HEK293 (cell line): ENCODE data around the gene TNS3.

Experiments used
- CTCF ChIA-PET: fragments of 350-600 bp; formaldehyde crosslinking; extraction: SDS; loops from one replicate; lab custom pipeline; 2021; ENCODE audit warnings: antibody characterized with exemption; lab: Yijun Ruan, JAX
- POLR2A ChIA-PET: fragments of 300-600 bp; formaldehyde crosslinking; extraction: SDS; loops from one replicate; lab custom pipeline; 2020; ENCODE audit warnings: antibody characterized with exemption, inconsistent platforms; lab: Yijun Ruan, JAX
- H3K27ac ChIP-seq: fragments of 200-500 bp; sonication (Bioruptor generic); 2 replicates; pipeline ENCODE4 v1.5.1; 2014; ENCODE audit warnings: low read depth, low read length, control low read depth, inconsistent platforms; ENCODE audit errors: extremely low read depth
- H3K36me3 ChIP-seq, 2 experiments: fragments of 200-500 bp in 1 of 2; sonication (Bioruptor generic) in 1 of 2; 1 replicate in 1 of 2; 2 replicates in 1 of 2; pipeline ENCODE4 v1.5.1; 2014 to 2017; ENCODE audit warnings: inconsistent platforms in 2 of 2, low read length in 2 of 2; ENCODE audit not compliant: control insufficient read depth in 2 of 2, insufficient read depth in 1 of 2
- H3K4me1 ChIP-seq: fragments of 200-500 bp; sonication (Bioruptor generic); 2 replicates; pipeline ENCODE4 v1.5.1; 2014; ENCODE audit warnings: mild to moderate bottlenecking, low read length, inconsistent platforms; ENCODE audit not compliant: control insufficient read depth, insufficient read depth
- H3K4me3 ChIP-seq: 2 replicates; pipeline ENCODE4 v1.5.1; 2011; ENCODE audit warnings: low read depth, mild to moderate bottlenecking, control low read depth, low read length, moderate library complexity
- H3K9me3 ChIP-seq: fragments of 200-500 bp; sonication (Bioruptor generic); 2 replicates; pipeline ENCODE4 v1.5.1; 2014; ENCODE audit warnings: low read depth, low read length, inconsistent platforms; ENCODE audit not compliant: control insufficient read depth, insufficient read depth
- BCL11A ChIP-seq: fragments of 450-650 bp; formaldehyde crosslinking; IDR thresholded peaks from 2 replicates; pipeline ENCODE4 v1.5.1; 2016; ENCODE audit warnings: low read depth, missing biosample characterization, missing genetic modification characterization
- EGR2 ChIP-seq: fragments of 450-650 bp; formaldehyde crosslinking; IDR thresholded peaks from 2 replicates; pipeline ENCODE4 v1.5.1; 2016; ENCODE audit warnings: low read depth, missing biosample characterization, missing genetic modification characterization
- KLF10 ChIP-seq: fragments of 450-650 bp; IDR thresholded peaks from 2 replicates; pipeline ENCODE4 v1.5.1; 2018; ENCODE audit warnings: missing biosample characterization, mild to moderate bottlenecking, missing genetic modification characterization
- MZF1 ChIP-seq: fragments of 450-650 bp; formaldehyde crosslinking; IDR thresholded peaks from 2 replicates; pipeline ENCODE4 v1.5.1; 2017; ENCODE audit warnings: missing biosample characterization, missing genetic modification characterization, borderline replicate concordance
- TRIM28 ChIP-seq: IDR thresholded peaks from 2 replicates; pipeline ENCODE4 v1.6.1; 2011; ENCODE audit warnings: low read length, control low read depth, borderline replicate concordance
- ZBTB17 ChIP-seq: fragments of 450-650 bp; formaldehyde crosslinking; IDR thresholded peaks from 2 replicates; pipeline ENCODE4 v1.5.1; 2016; ENCODE audit warnings: missing biosample characterization, missing genetic modification characterization
- ZBTB7A ChIP-seq: fragments of 450-650 bp; formaldehyde crosslinking; IDR thresholded peaks from 2 replicates; pipeline ENCODE4 v1.5.1; 2016; ENCODE audit warnings: low read depth, missing biosample characterization, missing genetic modification characterization
- ZFP41 ChIP-seq: fragments of 450-650 bp; formaldehyde crosslinking; IDR thresholded peaks from 2 replicates; pipeline ENCODE4 v1.5.1; 2016; ENCODE audit warnings: missing biosample characterization, missing genetic modification characterization, borderline replicate concordance
- ZNF114 ChIP-seq: fragments of 450-650 bp; formaldehyde crosslinking; IDR thresholded peaks from 2 replicates; pipeline ENCODE4 v1.5.0; 2017; ENCODE audit warnings: missing biosample characterization, missing genetic modification characterization
- ZNF16 ChIP-seq: fragments of 450-650 bp; formaldehyde crosslinking; IDR thresholded peaks from 2 replicates; pipeline ENCODE4 v1.5.1; 2016; ENCODE audit warnings: low read depth, missing biosample characterization, missing genetic modification characterization
- ZNF292 ChIP-seq: fragments of 450-650 bp; formaldehyde crosslinking; IDR thresholded peaks from 2 replicates; pipeline ENCODE4 v1.5.1; 2016; ENCODE audit warnings: low read depth, missing biosample characterization, missing genetic modification characterization, borderline replicate concordance
- ZNF560 ChIP-seq: fragments of 450-650 bp; formaldehyde crosslinking; IDR thresholded peaks from 2 replicates; pipeline ENCODE4 v1.5.1; 2017; ENCODE audit warnings: missing biosample characterization, missing genetic modification characterization, borderline replicate concordance
- ZNF768 ChIP-seq: fragments of 450-650 bp; formaldehyde crosslinking; IDR thresholded peaks from 2 replicates; pipeline ENCODE4 v1.5.1; 2018; ENCODE audit warnings: missing biosample characterization, mild to moderate bottlenecking, missing genetic modification characterization
- TF ChIP-seq, protein P1 (sequence below): fragments of 450-650 bp; formaldehyde crosslinking; IDR thresholded peaks from 2 replicates; pipeline ENCODE4 v1.5.1; 2016; ENCODE audit warnings: missing biosample characterization, missing genetic modification characterization, low read depth
- TF ChIP-seq, protein P2 (sequence below): fragments of 450-650 bp; formaldehyde crosslinking; IDR thresholded peaks from 2 replicates; pipeline ENCODE4 v1.5.1; 2016; ENCODE audit warnings: missing biosample characterization, missing genetic modification characterization
- TF ChIP-seq, protein P3 (sequence below): fragments of 450-650 bp; formaldehyde crosslinking; IDR thresholded peaks from 2 replicates; pipeline ENCODE4 v1.5.1; 2016; ENCODE audit warnings: missing biosample characterization, missing genetic modification characterization

Gene TNS3

DNA sequence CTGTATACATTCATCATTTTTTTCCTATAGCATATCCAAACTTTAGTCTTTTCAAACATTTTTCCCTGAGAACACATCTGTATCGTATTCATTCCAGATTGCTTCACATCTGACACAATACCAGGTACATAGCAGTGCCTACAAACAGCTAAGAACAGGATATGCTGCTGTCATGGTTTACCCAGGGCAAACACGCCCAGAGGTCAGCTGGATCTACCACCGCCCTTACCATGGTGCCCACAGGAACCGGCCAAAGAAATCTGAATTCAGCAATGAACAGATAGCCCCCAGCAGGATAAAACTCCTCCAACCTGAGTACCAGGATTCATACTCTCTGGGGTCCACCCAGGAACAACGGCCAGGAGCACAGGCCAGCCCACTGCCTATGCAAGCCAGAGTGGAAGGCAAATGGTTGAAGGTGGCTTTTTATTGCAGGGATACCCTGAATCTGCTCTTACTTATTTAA, 43.0 kb downstream of the TNS3 start (continued):
- TF ChIP-seq, protein P1, sequence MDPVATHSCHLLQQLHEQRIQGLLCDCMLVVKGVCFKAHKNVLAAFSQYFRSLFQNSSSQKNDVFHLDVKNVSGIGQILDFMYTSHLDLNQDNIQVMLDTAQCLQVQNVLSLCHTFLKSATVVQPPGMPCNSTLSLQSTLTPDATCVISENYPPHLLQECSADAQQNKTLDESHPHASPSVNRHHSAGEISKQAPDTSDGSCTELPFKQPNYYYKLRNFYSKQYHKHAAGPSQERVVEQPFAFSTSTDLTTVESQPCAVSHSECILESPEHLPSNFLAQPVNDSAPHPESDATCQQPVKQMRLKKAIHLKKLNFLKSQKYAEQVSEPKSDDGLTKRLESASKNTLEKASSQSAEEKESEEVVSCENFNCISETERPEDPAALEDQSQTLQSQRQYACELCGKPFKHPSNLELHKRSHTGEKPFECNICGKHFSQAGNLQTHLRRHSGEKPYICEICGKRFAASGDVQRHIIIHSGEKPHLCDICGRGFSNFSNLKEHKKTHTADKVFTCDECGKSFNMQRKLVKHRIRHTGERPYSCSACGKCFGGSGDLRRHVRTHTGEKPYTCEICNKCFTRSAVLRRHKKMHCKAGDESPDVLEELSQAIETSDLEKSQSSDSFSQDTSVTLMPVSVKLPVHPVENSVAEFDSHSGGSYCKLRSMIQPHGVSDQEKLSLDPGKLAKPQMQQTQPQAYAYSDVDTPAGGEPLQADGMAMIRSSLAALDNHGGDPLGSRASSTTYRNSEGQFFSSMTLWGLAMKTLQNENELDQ (tag by site-specific recombination) = no peak
- no peak for TF ChIP-seq TRIM28

DNA sequence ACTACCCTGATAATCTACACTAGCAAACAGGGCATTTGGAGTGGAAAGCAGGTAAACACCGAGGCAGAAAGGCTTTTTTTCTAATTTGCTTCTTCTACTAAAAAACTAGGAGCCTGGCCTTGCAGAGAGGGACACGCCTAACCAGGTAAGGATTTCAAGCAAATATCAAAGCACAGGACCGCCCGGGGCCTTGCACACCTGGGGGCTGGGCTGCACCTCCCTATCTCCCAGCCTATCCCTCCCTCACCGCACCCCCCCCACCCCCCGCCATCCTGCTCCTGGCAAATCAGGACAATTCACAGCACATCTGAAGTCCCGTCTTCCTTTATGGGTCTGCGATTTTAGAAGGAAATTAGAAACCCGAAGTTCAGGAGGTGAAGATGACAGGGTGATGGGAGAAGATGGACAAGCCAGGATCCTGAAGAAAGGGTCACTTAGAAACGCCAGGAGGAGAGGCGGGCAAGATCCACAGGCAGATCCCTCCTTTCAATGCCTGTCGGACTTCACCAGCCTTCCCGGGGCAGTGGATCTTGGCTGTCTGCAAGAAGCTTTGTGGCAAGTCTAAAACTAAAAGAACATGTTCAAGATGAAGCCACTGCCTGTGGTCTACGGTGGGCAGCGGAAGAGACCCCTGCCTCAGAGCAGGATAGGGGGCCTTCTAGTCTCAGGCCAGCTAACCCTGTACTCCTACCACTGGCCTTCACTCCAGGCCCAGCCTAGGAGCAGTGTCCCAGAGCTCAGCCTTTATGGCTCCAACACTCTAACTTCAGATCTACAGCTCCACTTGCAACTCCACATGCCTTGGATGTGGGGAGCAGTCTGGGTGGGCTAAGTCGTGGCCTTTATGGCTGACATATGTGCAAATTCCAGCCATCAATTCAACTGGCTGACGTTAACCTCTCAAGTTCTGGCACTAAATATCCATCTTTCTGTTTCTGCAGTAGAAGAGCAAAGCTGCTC, 43.9 kb downstream of the TNS3 start:
- CTCF ChIA-PET = no interaction called here
- no peaks in the 10 kb centered on the region for H3K9me3 ChIP-seq
- H3K36me3 ChIP-seq = no peaks in the 10 kb centered on the region
- no peak overlapping the region for H3K27ac ChIP-seq
- POLR2A ChIA-PET = interaction anchor here (0.6 kb wide), 1 partner anchor 26 kb away, joined by 3 read pairs; no protein-coding TSS in a partner anchor
- H3K4me3 ChIP-seq = no peak overlapping the region
- H3K4me1 ChIP-seq = no peaks in the 10 kb centered on the region
- no peak for TF ChIP-seq ZNF16 (tag by site-specific recombination)
- TF ChIP-seq, protein P2, sequence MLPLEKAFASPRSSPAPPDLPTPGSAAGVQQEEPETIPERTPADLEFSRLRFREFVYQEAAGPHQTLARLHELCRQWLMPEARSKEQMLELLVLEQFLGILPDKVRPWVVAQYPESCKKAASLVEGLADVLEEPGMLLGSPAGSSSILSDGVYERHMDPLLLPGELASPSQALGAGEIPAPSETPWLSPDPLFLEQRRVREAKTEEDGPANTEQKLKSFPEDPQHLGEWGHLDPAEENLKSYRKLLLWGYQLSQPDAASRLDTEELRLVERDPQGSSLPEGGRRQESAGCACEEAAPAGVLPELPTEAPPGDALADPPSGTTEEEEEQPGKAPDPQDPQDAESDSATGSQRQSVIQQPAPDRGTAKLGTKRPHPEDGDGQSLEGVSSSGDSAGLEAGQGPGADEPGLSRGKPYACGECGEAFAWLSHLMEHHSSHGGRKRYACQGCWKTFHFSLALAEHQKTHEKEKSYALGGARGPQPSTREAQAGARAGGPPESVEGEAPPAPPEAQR (tag by site-specific recombination) = no peak

DNA sequence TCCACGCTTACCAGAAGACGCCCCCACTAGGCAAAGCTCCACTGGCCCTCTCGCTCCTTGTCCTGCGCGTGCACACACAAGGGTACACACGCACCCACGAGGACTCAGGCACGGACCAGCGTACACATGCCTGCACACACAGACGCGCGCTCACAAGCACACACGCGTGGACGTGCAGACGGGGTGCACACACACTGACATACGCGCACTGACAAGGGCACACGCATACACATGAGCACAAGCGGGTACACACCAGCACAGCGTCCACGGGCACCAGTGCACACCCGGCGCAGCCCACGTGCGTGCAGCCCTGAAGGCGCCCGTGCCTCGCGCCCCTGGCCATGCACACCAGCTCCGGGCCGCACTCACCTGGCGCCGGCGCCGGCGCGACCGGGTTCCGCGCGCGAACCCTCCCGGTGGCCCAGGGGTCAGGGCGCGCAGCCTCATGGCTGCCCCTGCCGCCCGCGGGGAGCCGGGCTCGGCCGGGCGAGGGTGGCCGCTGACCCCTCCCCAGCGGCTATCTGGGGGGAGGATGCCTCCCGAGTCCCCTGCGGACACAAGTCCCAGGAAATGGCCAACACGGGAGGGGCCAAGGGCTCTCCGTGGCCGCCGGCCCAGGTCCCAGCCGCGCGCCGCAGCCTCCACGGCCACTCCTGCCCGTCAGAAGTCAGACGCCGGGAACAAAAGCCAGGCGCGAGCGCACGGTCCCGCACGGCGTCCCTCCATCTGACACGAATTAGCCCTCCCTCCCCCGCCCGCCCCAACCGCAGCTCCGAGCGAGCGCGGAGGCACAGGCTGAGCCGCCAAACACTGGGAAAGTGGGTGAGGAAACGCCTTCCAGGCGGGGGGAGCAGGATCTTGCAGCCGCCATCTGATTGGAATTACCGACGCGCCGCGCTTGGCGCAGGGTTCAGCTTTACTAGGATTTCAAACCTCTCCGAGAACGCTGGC, 45.0 kb downstream of the TNS3 start:
- no peaks in the 10 kb centered on the region for H3K9me3 ChIP-seq
- POLR2A ChIA-PET = no interaction called here
- TF ChIP-seq ZNF560 (tag by site-specific recombination) = no peak
- TF ChIP-seq BCL11A = no peak
- no peak for TF ChIP-seq ZBTB17 (tag by site-specific recombination)
- TF ChIP-seq ZBTB7A (tag by site-specific recombination) = no peak
- TF ChIP-seq ZNF114 (tag by site-specific recombination) = no peak
- no peak for TF ChIP-seq ZNF768 (tag by site-specific recombination)
- TF ChIP-seq MZF1 (tag by site-specific recombination) = no peak
- no peak for TF ChIP-seq ZNF292 (tag by site-specific recombination)
- TF ChIP-seq, protein P3, sequence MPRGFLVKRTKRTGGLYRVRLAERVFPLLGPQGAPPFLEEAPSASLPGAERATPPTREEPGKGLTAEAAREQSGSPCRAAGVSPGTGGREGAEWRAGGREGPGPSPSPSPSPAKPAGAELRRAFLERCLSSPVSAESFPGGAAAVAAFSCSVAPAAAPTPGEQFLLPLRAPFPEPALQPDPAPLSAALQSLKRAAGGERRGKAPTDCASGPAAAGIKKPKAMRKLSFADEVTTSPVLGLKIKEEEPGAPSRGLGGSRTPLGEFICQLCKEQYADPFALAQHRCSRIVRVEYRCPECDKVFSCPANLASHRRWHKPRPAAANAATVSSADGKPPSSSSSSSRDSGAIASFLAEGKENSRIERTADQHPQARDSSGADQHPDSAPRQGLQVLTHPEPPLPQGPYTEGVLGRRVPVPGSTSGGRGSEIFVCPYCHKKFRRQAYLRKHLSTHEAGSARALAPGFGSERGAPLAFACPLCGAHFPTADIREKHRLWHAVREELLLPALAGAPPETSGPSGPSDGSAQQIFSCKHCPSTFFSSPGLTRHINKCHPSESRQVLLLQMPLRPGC (tag by site-specific recombination) = no peak
- TF ChIP-seq KLF10 = no peak
- TF ChIP-seq ZFP41 (tag by site-specific recombination) = no peak
- TF ChIP-seq ZNF16 (tag by site-specific recombination) = no peak
- TF ChIP-seq EGR2 = no peak
- TF ChIP-seq, all 188 proteins: peak for 0
- no peak overlapping the region for H3K27ac ChIP-seq
- no peaks in the 10 kb centered on the region for H3K36me3 ChIP-seq
- CTCF ChIA-PET = no interaction called here
- no peaks in the 10 kb centered on the region for H3K4me1 ChIP-seq
- H3K4me3 ChIP-seq = no peak overlapping the region
